GM19099 (cell line): ENCODE results near the gene SLC35D1.

ENCODE experiments used
- POLR2A ChIP-seq: IDR thresholded peaks from 3 replicates; pipeline ENCODE4 v1.6.1; 2011; ENCODE audit warnings: low read depth; ENCODE audit not compliant: insufficient read length; ENCODE audit errors: extremely low read depth

SLC35D1 gene

DNA sequence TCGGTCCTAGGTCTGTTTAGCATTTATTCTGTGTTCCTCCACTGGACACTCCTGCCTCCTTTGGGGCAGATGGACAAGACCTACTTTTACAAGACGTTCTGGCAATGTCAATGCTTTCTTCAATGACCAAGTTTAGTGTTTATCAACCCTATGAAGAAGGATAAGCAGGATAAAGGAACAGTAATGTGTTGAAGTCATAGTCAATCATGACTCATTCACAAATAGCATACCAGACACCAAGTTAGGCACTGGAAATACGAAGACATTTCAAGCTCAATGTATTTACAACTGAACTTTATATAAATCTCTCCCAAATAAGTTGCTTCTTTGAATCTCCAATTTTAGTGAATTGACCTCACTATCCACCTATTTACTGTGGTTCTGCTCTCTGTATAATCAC, 4.8 kb upstream of the SLC35D1 start:
- no peak for TF ChIP-seq POLR2A

DNA sequence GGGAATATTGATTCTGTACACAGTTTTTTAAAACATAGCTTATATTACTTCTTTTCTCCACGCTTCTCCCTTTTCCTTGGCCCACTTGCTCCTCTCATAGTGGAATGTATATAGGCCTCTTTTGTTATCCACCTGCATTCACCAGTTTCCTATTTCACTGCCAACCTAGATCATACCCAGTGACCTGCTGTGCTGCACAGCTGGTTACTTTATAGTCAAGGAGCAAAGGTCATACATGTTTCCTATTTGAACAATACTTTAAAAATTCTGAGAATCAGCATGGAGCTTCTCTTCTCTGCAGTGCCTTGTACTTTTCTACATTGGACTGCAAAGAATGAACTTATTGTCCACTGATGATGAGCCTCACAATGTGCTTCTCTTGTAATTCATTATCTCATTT, 4.3 kb upstream of the SLC35D1 start:
- no peak for TF ChIP-seq POLR2A

DNA sequence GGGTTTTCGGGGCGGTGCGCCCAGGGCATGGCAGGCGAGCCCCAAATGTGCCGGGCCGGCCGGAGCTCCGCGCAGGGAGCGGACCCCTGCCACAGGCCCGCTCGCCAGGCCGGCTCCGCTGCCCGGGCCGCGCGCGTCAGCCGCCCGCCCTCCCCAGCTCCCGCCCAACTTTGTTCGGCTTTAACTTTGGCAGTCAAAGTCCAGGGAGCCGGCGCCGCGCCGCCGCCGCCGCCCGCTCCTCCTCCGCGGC, 488 bp downstream of the SLC35D1 start:
- no peak for TF ChIP-seq POLR2A

DNA sequence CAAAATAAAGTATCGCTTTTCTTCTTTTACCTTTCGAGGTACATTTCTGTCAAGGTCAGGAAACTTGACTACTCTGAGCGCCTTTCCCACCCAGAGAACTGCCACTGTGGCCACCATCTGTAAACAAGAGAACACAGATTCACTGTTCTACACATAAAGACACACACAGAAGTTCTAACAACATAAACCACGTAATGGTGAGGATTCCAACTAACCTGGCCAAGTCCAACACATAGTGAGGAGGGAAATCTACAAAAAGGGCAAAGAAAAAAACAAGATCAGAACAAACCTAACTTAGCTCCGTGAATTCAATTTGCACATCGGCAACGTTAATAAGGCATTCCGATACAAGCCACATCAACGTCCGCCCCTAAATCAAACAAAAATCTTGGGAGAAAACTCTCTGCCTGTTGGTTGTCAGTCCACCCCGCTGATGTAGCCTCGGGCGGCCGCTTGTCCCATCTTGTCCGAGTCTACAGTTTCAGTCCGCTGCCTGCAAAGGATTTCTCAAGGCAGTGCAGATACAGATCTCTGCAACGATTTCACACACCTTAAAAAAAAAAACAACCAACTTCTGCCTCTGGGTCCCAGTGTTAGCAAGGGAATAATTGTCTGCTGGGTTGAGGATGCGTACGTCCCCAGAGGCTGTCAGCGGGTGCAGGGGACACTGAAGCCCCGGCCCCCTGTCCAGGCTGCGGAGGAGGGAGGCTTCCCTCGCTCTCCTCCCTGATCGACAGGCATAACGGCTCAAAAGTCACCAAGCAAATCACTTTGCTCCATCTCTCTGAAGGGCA, 1.0 kb downstream of the SLC35D1 start:
- no peak for TF ChIP-seq POLR2A

DNA sequence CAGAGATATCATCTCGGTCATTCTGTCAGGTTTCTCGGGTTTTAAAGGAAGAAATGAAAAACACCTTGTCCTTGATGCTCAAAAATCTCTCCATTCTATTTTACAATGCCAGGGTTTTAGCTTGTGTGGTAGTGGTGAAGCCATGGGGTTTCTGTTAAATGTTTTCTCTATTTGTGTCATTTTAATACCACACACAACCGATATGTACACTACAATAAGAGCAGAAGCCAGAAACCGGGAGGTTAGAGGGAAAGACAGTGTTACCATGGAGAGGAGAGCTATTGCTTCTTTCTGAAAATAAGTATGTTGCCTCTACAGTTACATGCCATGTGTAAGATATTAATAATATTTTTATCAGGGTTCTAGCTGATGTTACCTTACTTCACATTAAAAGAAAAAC, 2.8 kb downstream of the SLC35D1 start:
- TF ChIP-seq POLR2A = no peak

DNA sequence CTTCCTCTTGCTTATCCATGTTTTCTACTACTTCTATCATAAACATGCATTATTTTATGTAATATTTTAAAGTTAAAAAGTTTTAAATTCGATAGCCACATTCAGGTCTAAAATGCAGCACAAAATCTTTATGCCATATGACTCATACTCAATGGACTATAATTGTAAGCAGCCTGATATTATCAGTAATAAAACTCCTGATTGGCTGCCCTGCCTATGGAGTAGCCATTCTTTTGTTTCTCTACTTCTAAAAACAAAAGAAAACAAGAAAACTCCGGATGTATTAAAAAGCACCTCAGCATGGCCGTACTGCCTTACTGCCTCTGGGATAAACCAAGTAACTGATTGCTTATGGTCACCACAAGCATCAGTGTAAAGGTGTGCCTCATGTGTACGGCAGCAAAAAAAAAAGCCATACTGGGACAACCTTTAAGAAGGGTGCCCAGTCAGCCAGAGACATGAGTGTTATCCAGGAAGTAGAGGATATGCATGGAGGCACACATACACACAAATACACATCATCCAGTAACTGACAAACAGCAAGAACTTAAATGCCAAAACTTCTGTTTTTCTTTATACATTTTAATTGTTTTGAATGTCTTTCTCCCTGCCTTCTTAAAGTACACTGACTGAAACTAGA, 9.2 kb downstream of the SLC35D1 start:
- TF ChIP-seq POLR2A = no peak

DNA sequence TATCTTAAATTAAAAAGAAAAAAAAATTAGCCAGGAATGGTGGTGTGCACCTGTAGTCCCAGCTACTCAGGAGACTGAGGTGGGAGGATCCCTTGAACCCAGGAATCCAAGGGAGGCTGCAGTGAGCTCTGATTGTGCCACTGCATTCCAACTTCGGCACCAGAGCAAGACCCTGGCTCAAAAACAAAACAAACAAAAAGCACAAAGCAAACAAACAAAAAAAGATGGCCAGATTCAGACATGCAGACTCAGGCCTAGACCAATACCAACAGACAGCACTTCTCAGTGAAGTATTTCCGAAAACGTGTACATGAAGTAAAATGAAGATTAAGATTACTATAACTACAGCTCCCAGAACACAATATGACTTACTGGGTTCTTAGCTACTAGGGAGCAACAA, 10.6 kb downstream of the SLC35D1 start:
- TF ChIP-seq POLR2A = no peak

DNA sequence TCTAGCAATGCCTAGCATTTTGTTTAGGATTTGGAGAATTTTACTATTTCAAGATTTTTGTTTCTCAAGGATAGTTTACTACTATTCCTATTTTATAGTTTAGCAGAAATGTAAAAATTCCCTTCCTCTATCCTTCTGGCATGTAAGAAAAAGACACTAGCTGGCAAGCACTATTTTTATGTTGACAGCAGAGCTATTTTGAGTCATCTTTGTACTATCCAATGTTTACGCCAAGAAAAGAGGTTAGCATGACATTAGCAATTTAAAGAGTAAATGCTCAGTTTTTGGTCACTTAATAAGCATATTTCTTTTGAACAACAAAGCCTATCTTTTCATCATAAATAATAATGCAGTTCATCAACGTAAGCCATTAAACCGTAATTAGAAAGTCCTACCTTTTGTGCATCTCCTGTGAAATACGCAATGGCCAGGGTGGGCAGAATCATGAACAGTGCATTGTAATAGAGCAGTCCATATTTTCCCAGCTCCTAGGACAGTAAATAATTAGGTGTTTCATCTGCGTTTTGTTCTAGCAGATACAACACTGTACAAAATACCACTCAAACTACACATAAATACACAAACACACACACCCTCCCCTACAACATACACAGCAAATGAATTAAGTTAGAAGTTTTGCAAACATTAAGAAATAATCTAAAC, 12.0 kb downstream of the SLC35D1 start:
- TF ChIP-seq POLR2A = no peak

DNA sequence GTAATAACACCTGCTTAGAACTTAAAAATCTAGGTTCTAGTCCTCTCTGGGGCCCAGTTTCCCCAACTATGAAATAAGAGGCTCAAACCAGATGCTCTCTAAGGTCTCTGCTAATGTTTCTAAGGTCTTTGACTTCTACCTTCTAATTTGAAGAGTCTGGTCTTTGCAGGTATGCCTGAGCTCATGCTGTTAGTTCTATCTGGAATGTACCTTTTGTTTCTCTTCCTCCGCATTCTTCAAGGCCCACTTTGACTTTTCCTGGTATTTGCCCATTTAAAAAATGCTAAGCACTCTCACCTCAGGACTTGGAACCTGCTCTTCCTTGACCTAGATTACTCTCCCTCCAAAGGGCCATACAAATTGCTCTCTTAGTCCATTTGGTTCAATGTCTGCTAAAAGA, 13.5 kb downstream of the SLC35D1 start:
- no peak for TF ChIP-seq POLR2A

DNA sequence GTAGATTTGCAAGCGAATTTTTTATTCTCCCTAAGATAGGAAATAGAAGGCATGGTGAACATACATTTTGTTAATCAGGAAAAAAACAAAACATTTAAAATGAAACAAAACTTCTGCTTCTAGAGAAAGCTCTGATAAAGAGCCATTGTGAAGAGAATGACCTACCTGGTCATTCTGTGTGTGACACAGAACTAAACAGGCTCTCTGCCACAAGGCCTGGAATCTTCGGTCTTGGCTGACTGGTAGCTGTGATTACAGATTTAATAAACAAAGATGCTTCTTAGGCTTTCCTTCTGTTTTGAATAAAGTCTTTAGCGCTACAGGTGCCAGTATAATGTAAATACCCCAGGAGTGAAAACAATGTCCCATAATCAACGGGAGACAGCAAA, 22.1 kb downstream of the SLC35D1 start:
- TF ChIP-seq POLR2A = no peak

DNA sequence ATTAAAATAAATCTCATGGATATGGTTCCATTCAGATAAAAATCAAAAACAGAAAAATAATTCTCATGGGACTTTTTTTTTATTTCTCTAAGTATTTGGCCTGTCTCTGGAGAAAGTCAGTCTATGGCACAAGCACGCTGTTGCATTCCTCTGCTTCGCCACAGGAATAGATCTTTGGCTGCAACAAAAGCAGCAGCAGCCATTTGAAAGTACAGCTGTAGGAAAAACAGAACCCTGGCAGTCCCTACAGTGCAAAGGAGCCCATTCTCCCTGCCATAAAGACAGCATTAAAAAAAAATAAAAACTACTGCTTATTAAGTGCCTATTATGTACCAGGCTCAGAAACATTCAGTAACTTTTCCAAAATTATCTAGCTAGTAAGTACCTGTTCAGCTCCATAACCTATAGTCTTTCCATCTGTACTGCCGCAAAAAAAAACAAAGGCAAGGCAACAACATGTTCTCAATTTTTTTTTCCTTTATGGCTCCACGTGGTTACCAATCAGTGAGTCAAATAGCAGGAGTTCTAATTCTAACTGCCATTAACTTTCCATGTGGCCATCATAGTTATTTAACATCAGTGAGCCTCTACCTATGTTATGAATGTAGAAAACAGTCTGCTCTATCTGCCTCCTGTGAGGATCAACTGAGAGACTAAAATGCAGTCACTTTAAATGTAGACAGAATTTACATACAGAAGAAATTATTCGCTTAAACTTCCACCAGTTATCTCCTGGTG, 22.7 kb downstream of the SLC35D1 start:
- no peak for TF ChIP-seq POLR2A

DNA sequence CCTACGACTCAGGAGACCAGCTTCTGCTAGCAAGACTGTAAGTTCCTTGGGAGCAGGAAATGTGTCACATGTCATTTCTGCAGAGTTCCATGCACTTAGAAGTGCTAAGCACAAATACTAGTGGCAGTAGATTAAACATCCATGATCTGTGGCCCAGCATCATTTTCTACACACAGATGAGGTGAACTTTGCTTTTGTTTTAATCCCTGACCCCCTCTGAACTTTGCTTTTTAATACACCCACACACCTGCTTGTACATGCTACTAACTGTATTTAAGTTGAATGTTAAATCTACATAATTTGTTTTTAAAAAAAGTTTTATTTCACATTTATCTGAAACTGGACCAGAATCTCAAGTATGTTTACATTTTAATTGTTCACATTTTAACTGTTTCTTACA, 24.5 kb downstream of the SLC35D1 start:
- TF ChIP-seq POLR2A = no peak

DNA sequence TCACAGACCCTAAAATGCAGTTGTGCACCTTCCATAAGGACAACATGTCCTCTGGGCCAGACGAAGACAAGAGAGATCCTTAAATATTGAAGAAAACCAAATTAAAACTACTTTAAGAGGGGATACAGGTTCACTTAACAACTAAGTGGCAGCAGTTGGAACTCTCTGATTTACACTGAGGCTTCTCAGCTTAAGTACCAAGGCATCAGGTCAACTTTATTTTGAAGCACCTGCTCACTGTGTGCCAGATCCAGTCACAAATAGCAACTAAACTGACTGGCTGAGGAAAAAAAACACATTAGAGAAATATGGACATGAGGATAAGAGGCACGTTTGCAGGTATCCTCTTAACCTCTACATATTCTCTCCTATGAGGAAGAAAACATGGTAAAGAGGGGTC, 33.2 kb downstream of the SLC35D1 start:
- TF ChIP-seq POLR2A = no peak

DNA sequence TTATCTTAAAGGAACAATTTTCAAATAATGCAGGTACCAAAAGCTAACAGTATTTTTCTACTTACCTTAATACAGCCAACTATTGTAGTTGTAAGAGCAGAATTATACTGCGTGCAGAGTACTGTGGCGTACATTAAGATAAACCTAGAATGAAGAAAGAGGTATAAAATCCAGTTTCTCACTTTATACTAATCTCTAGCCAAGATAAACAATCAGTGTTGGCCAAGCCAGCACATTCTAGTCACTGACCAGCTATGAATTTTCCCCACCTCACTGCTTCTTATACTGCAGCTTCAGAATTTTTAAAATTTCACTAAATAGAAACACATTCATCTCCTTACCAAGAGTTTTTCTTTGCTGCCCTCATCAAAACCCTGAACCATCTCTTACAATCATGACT, 33.6 kb downstream of the SLC35D1 start:
- no peak for TF ChIP-seq POLR2A

DNA sequence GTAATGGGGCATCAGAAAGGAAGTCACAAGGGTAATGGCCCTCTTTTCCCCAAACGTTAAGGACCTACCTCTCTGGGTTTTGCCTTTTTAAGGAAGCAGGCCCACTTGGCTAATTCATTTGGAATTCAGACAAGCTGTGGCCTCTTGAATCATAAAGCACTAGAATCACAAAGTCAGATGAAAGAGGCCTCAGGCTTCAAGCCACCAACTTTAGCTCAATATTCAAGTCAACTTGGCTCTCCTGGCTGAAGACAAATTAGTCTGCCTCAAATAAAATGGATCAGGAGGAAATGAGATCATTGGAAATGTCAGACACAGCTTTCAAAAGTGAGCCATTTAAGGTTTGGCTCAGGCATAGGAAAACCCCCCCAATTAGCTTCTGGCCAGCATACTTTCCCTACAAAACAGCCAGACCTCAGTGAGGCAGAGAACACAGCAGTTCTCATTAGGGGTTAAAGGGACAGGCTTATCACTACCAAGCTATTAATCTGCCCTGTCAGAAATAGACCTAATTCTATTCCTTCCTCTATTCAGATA, 34.3 kb downstream of the SLC35D1 start:
- no peak for TF ChIP-seq POLR2A

DNA sequence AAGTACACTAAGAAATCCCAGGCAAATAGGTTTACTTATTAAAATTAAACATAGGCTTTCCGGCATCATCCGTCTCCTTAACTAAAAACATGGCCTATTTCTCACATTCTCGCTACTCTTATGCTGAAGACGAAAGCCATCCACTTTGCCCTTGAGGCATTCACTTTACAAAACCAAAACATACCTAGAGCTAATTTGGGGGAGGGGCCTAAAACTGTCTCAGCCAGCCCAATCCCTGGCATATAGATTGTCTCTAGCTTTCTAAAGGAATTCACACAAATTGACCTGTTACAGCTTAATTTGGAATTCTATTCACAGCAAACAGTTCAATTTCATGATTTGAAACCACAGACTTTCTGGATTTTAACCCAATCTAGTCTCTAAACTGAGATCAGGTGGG, 34.8 kb downstream of the SLC35D1 start:
- TF ChIP-seq POLR2A = no peak

DNA sequence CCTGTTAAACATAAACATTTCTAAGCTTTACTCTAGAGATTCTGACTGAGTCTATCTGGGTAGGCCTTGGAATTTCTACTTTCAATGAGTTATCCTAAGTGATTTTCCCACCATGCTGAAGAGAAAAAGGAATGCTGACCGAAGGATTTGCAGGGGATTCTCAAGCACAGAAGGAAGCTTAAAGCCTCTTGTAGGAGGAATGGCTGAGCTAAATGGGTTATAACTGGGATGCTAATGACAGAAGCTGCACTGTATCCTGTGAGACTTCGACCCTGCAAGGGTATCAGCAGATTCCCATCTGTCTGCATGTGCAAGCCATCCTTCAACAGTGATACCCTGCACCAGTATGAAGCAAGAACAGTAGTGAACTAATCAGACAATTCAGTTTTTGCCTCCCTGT, 35.4 kb downstream of the SLC35D1 start:
- TF ChIP-seq POLR2A = no peak
